HepG2 (cell line): Measurements from ENCODE around the gene CAMK2G. TPM values are rescaled to one million over a fixed set of nuclear protein-coding genes. Genes with fewer than 3 reads are reported as not detected.
A peak's percentile ranks its signal among the peaks of the same experiment; 100 is the strongest.

Source experiments
- EHMT2 ChIP-seq: fragments of 200-600 bp; sonication (generic); IDR thresholded peaks from 2 replicates; pipeline ENCODE4 v1.7.0; 2017; ENCODE audit warnings: antibody characterized with exemption, low read depth, low read length, borderline replicate concordance
- FIP1L1 ChIP-seq: fragments of 200-400 bp; formaldehyde crosslinking; IDR thresholded peaks from 2 replicates; pipeline ENCODE4 v1.6.1; 2018; ENCODE audit warnings: low read depth, mild to moderate bottlenecking, low read length, moderate library complexity, borderline replicate concordance; ENCODE audit not compliant: insufficient read depth
- FOXA3 ChIP-seq: IDR thresholded peaks from 2 replicates; pipeline ENCODE4 v1.6.1; 2016; ENCODE audit warnings: missing genetic modification reagents, missing compliant biosample characterization
- FOXJ3 ChIP-seq: sonication (generic); formaldehyde crosslinking; IDR thresholded peaks from 2 replicates; pipeline ENCODE4 v1.4.0; 2020; ENCODE audit warnings: missing genetic modification reagents, mild to moderate bottlenecking, borderline replicate concordance
- GTF2F1 ChIP-seq: fragments of 150-350 bp; IDR thresholded peaks from 2 replicates; pipeline ENCODE4 v1.6.1; 2014; ENCODE audit warnings: low read length
- HNF1B ChIP-seq: sonication (generic); formaldehyde crosslinking; IDR thresholded peaks from 2 replicates; pipeline ENCODE4 v1.5.1; 2020; ENCODE audit warnings: mild to moderate bottlenecking, moderate library complexity, missing genetic modification reagents
- HOXA9 ChIP-seq: sonication (generic); formaldehyde crosslinking; IDR thresholded peaks from 2 replicates; pipeline ENCODE4 v1.8.1; 2022; ENCODE audit warnings: missing genetic modification reagents, mild to moderate bottlenecking, moderate library complexity, borderline replicate concordance
- IRF1 ChIP-seq: sonication (generic); formaldehyde crosslinking; IDR thresholded peaks from 2 replicates; pipeline ENCODE4 v1.4.0; 2020; ENCODE audit warnings: low read depth, mild to moderate bottlenecking, missing genetic modification reagents
- JARID2 ChIP-seq: sonication (generic); formaldehyde crosslinking; IDR thresholded peaks from 2 replicates; pipeline ENCODE4 v1.8.1; 2023; ENCODE audit warnings: missing genetic modification reagents, inconsistent platforms; ENCODE audit not compliant: insufficient replicate concordance
- MBD4 ChIP-seq: IDR thresholded peaks from 2 replicates; pipeline ENCODE4 v1.6.1; 2012; ENCODE audit warnings: low read length, inconsistent platforms, borderline replicate concordance
- MTF2 ChIP-seq: sonication (generic); formaldehyde crosslinking; IDR thresholded peaks from 2 replicates; pipeline ENCODE4 v1.5.0; 2020; ENCODE audit warnings: missing genetic modification reagents, borderline replicate concordance
- MYNN ChIP-seq: sonication (generic); formaldehyde crosslinking; IDR thresholded peaks from 2 replicates; pipeline ENCODE4 v1.4.0; 2020; ENCODE audit warnings: mild to moderate bottlenecking, low read depth, missing genetic modification reagents
- NFIC ChIP-seq: IDR thresholded peaks from 2 replicates; pipeline ENCODE4 v1.6.1; 2012; ENCODE audit warnings: mild to moderate bottlenecking, low read length, inconsistent platforms
- POLR2A ChIP-seq, 2 experiments: IDR thresholded peaks; 2 replicates each; pipeline ENCODE4 v1.6.1; 2011; ENCODE audit warnings: low read depth in 2 of 2, low read length in 2 of 2, mild to moderate bottlenecking in 1 of 2, moderate library complexity in 1 of 2; ENCODE audit not compliant: insufficient read depth in 1 of 2
- SPEN ChIP-seq: sonication (generic); formaldehyde crosslinking; IDR thresholded peaks from 2 replicates; pipeline ENCODE4 v1.5.1; 2020; ENCODE audit warnings: low read depth, mild to moderate bottlenecking, missing genetic modification reagents
- SSRP1 ChIP-seq: IDR thresholded peaks from 2 replicates; pipeline ENCODE4 v1.6.1; 2016; ENCODE audit warnings: control low read depth
- ZBTB49 ChIP-seq: sonication (generic); formaldehyde crosslinking; IDR thresholded peaks from 2 replicates; pipeline ENCODE4 v1.4.0; 2020; ENCODE audit warnings: missing genetic modification reagents, borderline replicate concordance
- ZNF7 ChIP-seq: IDR thresholded peaks from 2 replicates; pipeline ENCODE4 v1.6.1; 2016; ENCODE audit warnings: missing biosample characterization, missing genetic modification reagents
- ZNF713 ChIP-seq: sonication (generic); formaldehyde crosslinking; IDR thresholded peaks from 2 replicates; pipeline ENCODE4 v1.4.0; 2020; ENCODE audit warnings: mild to moderate bottlenecking, missing genetic modification reagents
- ZSCAN30 ChIP-seq: sonication (generic); formaldehyde crosslinking; IDR thresholded peaks from 2 replicates; pipeline ENCODE4 v1.5.0; 2020; ENCODE audit warnings: mild to moderate bottlenecking, missing genetic modification reagents
- polyA plus RNA-seq, 8 experiments: library from polyadenylated mRNA; depleted of rRNA in 3 of 8; stranded (reverse) in 7 of 8; unstranded in 1 of 8; fragments of >200 nt; fragmentation: Illumina TruSeq in 4 of 8; extraction: Trizol in 4 of 8; gene quantifications; 2 replicates each; pipeline versions ENCODE4 v1.2.1 to v1.2.3, GENCODE V29; 2011 to 2016; ENCODE audit warnings: low read depth in 4 of 8, missing spikeins in 1 of 8, mixed read lengths in 1 of 8; ENCODE audit not compliant: insufficient read depth in 1 of 8
- total RNA-seq, 5 experiments: library from RNA; depleted of rRNA; stranded (reverse); fragments of >200 nt; fragmentation: Illumina TruSeq; extraction: Trizol; gene quantifications; 2 replicates each; pipeline ENCODE4 v1.2.3, GENCODE V29; 2016; ENCODE audit warnings: low read depth in 1 of 5

CAMK2G gene
- total and polyA plus RNA-seq, 2 of the 13 experiments (the other 11 are each of a cell fraction or from before 2014, with no cell fraction given), result 15.9 to 18.8 TPM

- TF ChIP-seq ZNF713 (CRISPR knock-in tag) (no peak), ZBTB49 (no peak), MTF2 (no peak), HOXA9 (CRISPR knock-in tag) (no peak), SPEN (peak; percentile 38; the same call in 1 of the 2 replicates), FOXJ3 (CRISPR knock-in tag) (no peak), NFIC (no peak), POLR2A (IDR thresholded peaks at IDR 0.05; ENCODE audit: insufficient read depth in 1 of 2, low read depth in 2 of 2, low read length in 2 of 2) (no peak), JARID2 (CRISPR knock-in tag) (no peak), ZSCAN30 (CRISPR knock-in tag) (no peak), FIP1L1 (no peak), MYNN (CRISPR knock-in tag) (no peak), FOXA3 (peak; percentile 20; the same call in 1 of the 2 replicates), EHMT2 (no peak), IRF1 (CRISPR knock-in tag) (no peak), GTF2F1 (no peak), ZNF7 (CRISPR knock-in tag) (no peak), HNF1B (CRISPR knock-in tag) (peak; percentile 74), SSRP1 (CRISPR knock-in tag) (no peak), MBD4 (no peak)
- TF ChIP-seq, all 625 proteins: peak for 48
Observed at GRCh38 chr10:73848821-73849489, 25.4 kb downstream of the CAMK2G start (continued).
